ENCODE data around the gene ZNF133.

The ZNF133 gene

DNA sequence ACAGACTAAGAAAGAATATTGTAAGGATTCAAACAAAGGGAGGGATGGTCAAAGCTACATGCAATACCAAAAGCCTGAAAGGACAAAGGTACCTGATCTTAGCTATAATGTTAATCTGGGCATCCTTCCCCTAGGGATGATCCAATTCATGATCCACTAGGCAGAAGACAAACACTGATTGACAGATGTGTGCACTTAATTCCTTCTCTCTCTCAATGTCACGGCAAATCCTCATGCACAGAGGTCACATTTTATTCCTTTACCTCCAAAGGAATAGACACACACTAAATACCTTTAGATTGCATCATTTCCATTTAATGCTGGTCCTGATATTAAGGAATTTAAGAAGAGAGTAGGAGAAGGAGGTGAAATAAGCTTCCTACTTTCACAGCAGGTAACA, 73.4 kb downstream of the ZNF133 start:
- DNase-seq (ENCODE audit: low spot score), result no peak

DNA sequence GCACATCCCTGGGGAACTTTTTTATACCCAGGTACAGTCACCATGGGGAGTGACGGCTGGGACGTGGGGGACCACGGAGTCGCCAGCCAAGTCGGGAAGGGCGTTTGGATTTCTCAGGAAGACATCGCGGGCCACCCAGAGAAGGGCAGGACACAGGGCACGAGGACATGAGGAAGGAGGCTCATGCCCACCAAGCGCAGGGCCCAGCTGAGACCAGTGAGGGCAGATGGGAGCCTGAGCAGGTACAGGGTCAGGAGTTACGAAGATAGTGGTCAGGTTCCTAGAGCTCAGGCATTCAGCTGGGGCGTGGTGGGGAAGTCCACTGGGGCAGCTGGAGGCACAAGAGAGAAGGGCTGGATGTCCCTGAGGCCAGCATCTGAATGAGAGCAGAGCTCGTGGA, 74.6 kb downstream of the ZNF133 start:
- no peak for DNase-seq (ENCODE audit: low spot score)

GRCh38 chr20:18363708-18364107, 75.4 kb downstream of the ZNF133 start:
- DNase-seq (ENCODE audit: low spot score), result no peak

DNA sequence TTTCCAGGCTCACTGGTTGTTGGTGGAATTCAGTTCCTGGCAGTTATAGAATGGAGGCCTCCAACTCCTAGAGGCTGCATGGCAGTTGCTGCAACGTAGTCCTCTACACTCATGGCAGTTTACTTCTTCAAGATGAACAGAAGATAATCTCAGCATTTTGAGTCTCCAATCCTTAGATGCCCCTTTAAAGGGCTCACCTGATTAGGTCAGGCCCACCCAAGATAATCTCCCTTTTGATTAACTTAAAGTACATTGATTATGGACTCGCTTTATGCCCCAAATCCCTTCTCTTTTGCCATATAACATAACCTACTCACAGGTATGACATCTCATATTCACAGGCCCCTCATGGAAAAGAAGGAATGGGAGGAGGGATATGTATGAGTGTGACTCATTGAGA, 76.4 kb downstream of the ZNF133 start:
- DNase-seq (ENCODE audit: low spot score), result no peak
